ENCODE measurements around the gene BCHE.
"Not testable (repeated sequence)": the region's sequence is repeated elsewhere in the genome, so short reads cannot be mapped to it uniquely, and the experiment has no call there.

BCHE gene

DNA sequence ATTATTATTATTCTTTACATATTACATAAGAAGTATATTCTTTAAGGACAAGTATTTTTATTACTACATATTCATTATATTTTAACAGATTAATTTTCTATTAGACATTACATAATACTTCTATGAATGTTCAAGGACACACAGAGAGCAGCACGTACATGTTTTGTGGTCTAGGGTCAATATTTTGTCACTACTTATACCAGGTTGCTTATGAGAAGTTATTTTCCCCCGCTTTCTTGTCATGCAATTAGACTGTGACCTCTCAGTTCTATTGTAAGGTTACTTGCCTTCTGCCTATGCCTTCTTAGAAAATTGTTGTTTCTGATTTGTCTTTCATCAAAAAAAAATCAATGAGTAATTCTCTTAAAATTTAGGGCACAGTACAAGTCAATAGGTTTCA, 21.5 kb downstream of the BCHE start:
- DNase-seq = no peak

DNA sequence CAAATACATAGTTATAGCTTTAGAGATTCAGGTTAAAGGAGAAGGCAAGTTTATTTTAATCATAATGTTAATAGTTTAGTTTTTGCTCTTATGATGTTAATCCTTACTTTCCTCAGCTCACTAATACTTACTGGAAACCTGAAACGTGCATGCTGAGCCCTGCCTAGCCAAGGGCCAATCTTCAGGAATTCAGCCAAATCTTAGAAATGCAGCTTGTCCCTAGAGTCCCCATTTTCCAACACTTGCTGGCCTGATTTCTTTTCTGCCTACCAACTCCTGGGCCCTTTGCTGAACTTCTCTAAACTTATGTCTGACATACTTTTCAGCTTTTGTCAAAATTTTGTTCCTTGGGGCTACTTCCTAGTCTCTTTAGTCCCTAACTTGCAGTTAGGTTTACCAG, 22.8 kb downstream of the BCHE start:
- no peak for DNase-seq

DNA sequence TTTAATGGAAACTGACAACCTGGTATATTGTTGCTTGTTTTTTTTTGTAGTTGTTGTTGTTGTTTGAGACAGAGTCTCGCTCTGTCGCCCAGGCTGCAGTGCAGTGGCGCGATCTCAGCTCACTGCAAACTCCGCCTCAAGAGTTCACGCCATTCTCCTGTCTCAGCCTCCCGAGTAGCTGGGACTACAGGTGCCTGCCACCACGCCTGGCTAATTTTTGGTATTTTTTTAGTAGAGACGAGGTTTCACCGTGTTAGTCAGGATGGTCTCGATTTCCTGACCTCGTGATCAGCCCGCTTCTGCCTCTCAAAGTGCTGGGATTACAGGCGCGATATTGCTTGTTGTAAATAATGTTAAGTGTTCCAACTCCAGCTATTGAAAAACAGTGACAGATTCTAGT, 29.3 kb downstream of the BCHE start:
- not testable (repeated sequence) for DNase-seq

DNA sequence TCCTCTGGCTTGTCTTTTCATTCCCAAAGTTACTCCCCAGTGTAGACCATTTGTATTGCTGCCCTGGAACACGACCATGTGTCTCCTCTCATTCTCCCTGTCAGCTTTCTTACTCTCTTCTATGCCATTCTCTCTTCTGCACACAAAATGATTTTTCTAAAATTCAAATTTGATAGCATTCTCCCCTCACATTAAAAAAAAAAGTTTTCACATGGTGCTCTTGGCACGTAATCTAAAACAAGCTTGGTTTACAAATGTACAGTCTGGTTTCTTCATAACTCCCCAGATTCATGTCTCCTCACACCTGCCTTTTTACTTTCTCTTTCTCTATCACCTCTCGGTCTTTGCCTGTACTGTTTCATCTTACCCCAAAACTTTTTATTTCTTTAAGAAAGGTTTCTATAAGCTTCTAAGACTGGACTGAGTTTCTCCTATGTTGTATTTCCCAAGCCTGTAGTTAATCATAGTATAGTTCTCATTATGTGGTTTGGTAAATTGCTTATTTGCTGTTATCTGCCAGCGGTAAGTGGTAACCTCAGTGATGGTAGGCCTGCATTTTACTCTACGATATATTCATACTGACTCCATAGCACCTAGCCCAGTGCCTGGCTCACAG, 31.2 kb downstream of the BCHE start:
- DNase-seq = no peak

DNA sequence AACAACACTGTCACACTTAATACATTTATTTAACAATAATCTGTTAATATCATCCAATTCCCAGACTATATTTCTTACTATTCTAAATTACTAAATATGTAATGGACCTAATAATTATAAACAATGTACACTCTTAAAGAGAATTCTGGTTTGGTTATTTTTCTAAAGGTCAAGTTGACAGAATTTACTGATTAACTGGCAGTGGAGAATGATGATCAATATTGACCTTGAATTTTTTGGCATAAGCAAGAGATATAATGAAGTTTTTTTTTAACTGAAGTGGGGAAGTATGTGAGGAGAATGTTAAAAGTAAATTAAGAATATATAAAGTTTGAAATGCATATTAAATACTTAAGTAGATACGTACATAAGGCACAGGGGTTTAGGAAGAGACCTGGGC, 33.8 kb downstream of the BCHE start:
- DNase-seq = no peak

DNA sequence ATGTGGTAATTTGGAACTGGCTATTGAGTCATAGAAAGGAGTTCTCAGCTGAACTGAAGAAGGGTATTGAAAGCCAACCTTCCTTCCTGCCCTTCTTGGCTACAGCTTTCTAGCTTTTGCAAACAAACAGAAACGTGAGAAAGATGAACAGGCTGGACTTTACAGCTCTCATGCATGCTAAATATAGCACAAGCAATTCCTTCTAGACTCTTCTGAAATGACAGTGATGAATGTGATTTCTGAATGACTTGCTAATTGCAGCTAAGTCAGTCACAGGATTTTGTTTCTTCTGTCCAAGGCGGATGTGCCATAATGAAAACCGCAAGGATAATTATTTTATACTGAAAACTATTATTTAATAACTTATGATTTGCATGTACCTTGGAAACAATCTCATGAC, 36.3 kb downstream of the BCHE start:
- no peak for DNase-seq

DNA sequence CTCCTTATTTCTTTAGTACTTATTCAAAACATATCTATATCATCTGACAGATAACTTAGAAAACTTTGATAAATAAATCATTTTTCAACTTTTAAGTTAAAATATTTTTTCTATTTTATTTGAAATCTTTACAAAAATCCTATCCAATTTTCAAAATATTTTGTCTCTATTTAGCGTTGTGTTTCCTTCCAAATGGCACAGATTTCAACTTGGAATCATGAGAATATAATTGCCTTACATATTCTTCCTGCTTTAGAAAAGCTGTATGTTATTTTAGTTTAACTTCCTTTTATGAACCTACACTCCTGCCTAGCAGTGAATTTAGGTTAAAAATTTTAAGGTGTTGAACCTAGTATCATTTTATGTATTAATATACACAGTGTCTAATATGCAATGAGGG, 38.2 kb downstream of the BCHE start:
- DNase-seq = no peak

DNA sequence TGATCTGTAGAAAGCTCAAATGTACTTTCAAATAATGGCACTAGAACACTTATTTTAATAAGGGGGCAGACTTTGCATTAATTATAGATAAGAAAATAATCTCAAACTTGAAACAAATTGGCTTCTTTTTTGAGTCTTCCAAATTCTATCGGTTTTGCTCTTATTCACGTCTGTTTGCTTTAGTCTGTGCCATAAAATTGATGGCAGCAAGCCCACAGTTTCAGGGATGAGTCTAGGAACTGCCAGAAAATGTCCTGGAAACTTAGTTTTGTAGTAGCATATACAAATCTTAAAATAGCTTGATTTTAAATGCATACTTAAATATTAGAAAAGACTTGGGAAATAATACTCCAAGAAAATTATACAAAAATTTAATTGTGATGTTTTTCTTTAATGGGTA, 39.7 kb downstream of the BCHE start:
- no peak for DNase-seq

DNA sequence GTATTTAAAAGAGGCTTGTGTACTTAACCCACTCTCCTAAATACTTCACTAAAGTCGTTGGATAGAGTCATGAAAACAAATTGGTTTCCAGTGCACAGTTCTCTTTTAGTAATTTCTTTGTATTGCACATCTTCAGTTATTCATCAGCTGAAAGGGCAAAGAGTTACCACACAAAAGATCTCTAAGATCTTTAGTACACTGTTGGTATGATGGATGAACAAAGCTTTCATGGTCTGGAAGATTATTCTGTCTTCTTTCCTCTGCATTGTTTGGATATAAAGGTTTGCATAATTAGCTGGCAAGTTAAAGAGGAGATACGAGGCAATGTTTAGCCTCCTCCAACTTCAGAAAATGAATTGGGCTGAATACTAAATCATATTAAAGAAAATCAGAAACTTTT, 40.5 kb downstream of the BCHE start:
- no peak for DNase-seq

DNA sequence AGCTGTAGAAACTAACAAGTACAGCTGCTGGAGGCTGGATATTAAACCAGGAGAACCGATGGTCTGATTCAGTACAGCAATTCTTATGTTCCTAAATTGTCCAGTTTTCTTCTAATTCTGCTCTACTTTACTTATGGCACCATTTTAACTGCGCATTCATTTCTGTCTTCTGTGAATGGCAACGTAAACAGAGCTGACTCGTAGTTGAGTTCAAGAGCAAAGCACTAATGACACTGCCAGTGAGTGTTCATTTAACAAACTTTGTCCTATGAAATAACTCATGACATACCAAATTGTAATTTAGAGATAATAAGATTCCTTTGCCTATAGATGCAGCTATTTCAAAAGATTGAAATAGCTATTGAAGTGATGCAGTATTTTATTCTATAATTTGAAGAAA, 48.7 kb downstream of the BCHE start:
- DNase-seq = no peak

DNA sequence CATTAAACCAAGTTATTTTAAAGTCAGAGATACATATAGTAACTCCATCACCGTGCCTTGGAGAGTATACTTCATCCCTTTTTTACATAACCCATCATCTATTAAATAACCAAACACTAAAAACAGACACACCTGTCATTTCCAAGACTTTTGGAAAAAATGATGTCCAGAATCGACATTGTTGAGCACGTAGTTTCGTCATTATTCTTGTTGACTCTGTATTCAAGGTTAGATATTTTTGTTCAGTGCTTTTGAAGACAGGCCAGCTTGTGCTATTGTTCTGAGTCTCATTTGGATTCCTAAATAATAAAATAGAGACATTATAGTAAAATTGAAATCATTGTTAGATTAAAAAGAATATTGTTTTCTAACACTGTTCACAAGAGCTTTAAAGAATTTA, 51.2 kb downstream of the BCHE start:
- no peak for DNase-seq

DNA sequence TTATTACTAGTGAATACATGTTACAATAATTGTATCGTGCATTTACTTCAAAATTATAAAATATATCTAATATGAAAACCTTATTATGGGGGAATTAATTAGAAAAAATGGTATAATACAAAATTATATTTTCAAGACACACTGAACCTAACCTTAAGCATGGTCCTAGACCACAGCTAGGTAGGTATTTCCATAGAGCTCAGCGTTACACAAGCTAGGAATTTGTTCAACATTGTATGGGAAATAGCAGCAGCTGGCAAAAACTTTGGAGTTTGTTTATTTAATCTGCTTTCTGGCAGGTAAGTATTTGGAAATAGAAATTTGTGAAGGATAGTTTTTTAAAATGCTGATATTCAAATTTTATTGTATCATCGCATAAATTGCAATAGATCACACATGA, 52.9 kb downstream of the BCHE start:
- DNase-seq = no peak

DNA sequence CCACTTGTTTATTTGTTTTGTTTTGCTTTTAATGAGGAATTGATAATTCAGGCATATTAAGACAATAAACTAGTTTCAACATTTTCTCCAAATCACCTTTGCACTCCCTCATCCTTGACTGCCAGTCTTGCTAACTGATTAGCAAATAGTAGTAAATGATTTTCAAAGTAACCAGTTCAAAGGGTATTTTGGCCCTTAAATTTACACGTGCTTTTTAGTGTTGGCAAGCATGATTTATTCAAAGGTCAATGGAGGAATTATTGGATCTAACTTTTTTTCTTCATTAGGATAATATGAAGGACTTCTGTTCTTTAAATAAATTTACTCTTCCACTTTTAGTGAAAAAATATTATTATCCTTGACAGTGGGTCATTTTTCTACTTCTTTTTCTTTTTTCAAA, 53.8 kb downstream of the BCHE start:
- DNase-seq = no peak

DNA sequence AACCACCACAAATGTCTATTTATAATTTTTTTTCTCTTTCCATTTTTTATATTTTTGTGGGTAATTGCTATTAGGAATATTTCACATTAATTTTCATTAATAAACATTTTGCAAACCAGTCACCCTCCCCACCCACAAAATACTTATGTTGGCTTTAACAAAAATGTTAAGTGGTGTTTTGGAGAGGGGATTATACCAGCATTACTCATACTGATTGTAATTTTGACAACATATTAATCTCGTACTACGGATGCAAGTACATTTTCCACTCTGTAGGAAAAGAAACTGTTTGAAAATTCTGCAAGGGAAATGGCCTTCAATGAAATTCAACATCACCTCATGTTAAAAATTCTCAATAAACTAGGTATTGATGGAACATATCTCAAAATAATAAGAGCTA, 58.3 kb downstream of the BCHE start:
- no peak for DNase-seq

DNA sequence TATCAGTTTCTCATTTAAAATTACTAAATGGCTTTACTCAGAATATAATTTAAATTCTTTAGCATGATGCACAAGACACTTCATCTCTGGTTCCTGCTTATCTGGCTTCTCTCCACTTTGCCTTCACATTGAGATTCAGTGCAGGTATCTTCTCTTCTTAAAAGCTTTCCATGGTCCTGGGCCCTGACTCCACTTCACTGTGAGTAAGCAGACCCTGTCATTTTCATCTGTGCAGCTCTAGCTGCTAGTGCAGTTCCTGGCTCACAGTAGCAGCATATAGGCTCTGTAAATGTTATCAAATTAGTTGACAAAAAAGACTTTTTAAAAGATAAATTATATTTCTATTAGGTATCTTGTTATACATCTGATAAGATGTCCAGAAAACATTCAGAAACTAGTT, 58.8 kb downstream of the BCHE start:
- DNase-seq = no peak

DNA sequence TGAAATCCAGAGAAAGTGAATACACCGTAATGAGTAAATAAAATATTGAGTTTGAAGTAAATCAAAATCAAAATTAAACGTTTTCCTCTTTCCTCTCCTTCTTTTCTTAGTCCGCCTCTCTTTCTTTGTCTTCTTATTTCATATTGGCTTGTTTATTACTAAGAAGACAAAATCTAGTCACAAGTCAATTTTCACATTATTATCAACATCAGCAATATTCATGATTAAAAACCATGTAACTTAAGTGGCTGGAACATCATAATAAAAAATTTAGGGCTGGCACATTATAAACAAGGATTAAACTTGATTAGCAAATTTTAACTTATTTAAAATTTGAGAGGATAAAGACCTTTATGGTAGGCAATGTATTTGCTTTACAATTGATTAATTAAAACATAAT, 61.4 kb downstream of the BCHE start:
- no peak for DNase-seq

DNA sequence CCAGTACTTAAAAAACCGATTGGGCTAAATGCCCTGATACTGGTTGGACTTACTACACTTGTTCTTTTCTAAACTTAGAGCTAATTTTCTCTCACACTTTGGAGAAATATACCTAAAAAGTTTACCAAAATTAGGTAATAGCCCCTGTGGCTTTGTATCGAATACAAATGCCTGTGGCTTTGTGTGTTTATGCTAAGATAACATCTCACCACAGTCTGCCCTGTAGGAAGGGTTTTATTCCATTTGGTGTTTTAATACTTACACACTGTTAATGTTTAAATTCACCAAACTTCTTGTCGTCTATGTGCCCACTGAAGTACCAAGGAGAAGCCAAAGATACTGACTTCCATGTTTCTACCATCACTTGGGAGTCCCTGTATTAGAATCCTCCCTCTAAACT, 66.4 kb downstream of the BCHE start:
- no peak for DNase-seq

DNA sequence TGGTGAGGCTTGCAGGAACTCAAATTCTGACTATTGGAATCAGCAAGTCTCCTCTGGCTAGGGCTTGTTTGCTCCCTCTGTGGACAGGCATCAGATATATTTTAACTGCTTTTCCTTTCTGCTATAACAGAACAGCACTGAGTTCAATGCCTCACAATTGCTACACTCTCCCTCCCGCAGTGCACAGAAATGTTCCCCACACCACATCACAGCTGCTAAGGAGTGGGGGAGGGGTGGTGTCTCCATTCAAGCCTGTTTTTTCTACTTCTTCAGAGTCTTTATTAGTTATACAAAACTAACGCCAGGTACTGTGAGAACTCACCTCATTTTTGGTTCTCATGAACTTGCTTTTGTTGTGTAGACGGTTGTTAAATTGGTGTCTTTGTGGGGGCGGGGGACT, 68.5 kb downstream of the BCHE start:
- no peak for DNase-seq

DNA sequence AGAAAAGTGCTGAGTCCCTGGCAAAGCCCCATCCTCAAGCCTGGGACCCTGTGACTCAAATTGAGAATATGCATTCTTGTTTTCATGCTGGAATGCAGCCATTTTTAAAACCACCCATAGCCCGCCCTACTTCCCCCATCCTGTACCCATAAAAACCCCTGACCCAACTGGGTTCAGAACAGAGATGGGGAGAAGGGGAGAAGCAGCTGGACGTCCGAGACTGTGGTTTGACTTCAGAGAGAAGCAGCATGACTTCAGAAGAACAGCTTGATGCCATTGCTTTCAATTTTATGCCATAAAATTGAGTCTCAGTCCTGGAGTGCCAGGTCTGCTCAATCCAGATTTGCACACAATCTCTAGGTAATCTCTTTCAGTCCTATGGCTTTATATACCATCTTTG, 78.2 kb downstream of the BCHE start:
- no peak for DNase-seq

DNA sequence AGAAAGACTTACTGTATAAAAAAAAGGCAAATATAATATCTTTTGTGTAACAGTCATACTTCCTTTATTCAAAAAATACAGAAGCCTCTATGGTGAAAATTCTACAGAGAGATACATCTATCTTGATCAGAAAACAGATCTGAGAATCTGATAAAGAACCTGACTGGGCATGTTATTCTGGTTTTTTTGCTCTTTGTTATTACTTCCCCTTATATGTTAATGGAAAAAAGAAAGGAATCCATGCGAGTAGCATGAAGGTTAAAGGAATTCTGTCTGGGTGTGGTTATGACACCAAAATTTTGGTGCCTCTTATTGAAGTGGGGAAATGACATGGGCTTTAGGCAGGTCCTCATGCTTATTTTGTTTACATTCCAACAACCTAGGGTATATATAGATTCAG, 81.7 kb downstream of the BCHE start:
- no peak for DNase-seq

DNA sequence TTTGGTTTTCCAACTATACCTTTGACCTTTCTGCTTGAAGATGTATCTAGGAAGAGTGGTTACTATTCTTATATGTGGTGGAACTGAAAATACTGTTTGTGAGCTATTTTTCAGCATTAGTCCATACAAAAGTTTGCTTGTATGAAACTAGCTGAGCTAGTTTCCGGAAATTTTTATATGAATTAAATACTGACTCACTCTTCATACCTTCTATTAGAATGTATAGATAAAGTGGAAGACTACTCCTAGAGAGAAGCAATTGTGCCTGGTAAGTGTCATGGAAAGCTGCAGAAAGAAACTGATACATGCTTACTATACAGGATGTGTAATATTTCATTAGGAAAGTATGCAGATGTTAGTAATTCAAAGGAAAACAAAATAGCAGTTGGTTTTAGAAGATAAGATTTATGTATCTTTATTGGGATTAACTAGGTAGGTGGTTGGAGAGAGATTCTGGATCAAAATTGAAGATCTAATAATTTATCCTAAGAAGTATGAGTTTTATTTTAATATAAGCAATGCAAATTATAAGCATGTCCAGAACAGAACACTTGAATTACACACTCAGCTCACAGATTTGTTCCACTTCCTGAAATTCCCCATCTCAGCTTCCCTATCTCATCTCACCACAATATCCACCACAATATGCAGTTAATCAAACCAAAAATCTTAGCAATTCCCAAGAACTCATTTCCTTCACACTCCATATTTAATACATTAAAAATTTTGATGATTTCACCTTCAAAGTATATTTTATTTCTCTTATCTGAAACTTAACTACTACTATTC, 82.8 kb downstream of the BCHE start:
- no peak for DNase-seq

DNA sequence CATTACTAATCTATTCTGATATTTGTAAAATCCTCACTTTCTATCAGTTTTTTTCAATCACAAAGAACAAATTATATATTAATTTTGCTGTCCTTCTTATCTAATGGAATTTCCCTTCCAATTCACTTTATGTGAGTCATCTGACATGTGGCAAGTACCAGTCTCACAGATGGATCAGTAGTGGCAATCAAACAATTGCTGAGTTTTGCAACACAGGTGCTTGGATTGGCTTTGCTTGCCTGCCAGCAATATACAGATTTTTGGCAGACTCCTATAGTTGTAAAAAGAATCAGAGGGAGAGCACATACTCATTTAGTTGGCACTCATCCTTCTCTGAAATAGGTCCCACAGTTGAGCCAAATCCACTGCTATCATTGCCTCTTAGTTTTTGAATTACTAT, 83.7 kb downstream of the BCHE start:
- no peak for DNase-seq

DNA sequence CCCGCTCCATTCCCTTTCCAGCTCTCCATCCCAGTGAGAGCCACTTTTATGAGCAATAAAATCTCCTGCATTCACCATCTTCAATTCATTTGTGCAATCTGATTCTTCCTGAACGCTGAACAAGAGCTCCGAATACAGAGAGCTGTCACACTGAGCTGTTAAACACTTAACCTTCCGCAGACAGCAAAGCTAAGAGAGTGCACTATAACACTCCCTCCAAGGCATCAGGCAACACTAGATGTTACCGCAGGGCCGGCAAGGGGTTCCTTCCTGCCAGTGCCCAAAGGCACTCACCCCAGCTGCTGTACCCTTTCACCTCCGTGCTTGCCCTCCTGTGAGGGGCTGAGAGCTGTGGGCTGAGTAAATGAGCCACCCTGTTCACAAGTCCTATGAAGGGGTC, 85.6 kb downstream of the BCHE start:
- DNase-seq = no peak

DNA sequence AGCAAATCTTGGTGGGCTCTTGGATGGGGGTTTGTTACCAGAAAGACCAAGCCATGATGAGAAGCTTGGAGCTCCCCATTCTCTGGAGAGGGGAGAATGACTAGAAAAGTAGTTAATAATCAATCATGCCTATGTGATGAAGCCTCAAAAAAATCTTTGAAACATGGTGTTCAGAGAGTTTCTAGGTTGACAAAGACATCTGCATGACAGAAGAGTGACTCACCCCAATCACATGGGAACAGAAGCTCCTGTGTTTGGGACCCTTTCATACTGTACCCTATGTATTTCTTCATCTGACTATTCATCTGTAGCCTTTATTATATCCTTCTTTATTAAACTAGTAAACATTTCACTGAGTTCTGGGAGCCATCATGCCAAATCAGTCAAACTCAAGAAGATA, 87.4 kb downstream of the BCHE start:
- DNase-seq = no peak

DNA sequence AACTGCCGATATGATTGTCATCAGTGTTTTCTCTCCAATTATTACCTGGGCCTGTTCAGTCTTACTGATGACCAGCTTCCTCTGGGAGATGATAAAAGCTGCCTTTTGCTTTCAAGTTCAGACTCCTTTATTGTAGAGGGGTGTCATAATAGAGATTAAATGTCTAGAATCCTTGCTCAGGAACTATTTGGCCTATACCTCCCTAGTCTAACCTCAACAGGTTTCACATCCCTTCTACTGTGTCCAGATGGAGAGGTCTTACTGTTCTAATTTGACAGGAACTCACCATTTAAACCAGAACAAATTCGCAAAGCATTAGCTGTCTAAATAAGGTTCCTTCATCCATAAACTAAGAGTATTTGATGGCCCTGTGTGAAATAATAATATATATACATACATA, 88.0 kb downstream of the BCHE start:
- no peak for DNase-seq
